OCI-LY7 (cell line): ENCODE data around the gene CTNNA2.

Experiments used
- EZH2phosphoT487 ChIP-seq: fragments of 200-600 bp; sonication (generic); IDR thresholded peaks from 2 replicates; pipeline ENCODE4 v1.6.1; 2018; ENCODE audit warnings: low read depth, borderline replicate concordance, mild to moderate bottlenecking, mixed run types, antibody characterized with exemption, low read length, moderate library complexity, mixed read lengths
- TF ChIP-seq, protein P1 (sequence below): fragments of 200-600 bp; sonication (generic); conservative IDR thresholded peaks from 2 replicates; pipeline ENCODE4 v1.5.1; 2014; ENCODE audit warnings: mild to moderate bottlenecking, antibody characterized with exemption, low read length, moderate library complexity, mixed read lengths

DNA sequence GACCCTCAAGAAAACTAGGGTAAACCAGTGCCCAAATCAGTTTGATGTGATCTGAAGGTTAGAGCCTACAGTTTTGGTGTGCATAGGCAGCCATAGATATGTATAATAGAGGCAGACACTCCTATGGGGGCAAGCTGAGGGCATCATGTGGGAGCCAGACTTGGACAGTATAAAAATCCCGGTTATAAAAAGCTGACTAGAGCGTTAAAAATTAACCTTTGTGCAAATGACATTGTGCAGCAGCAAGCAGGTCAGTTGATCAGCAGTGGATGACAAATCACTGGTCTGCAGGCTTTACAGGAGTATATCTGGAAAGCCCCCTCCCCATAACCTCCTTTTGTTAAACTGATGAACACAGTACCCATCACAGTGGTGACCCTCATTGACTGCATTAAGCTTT lies 107.8 kb downstream of the CTNNA2 start:
- TF ChIP-seq, protein P1, sequence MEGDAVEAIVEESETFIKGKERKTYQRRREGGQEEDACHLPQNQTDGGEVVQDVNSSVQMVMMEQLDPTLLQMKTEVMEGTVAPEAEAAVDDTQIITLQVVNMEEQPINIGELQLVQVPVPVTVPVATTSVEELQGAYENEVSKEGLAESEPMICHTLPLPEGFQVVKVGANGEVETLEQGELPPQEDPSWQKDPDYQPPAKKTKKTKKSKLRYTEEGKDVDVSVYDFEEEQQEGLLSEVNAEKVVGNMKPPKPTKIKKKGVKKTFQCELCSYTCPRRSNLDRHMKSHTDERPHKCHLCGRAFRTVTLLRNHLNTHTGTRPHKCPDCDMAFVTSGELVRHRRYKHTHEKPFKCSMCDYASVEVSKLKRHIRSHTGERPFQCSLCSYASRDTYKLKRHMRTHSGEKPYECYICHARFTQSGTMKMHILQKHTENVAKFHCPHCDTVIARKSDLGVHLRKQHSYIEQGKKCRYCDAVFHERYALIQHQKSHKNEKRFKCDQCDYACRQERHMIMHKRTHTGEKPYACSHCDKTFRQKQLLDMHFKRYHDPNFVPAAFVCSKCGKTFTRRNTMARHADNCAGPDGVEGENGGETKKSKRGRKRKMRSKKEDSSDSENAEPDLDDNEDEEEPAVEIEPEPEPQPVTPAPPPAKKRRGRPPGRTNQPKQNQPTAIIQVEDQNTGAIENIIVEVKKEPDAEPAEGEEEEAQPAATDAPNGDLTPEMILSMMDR = no peak
- no peak for TF ChIP-seq EZH2phosphoT487
